ENCODE results near the gene MACROD2.

DNA sequence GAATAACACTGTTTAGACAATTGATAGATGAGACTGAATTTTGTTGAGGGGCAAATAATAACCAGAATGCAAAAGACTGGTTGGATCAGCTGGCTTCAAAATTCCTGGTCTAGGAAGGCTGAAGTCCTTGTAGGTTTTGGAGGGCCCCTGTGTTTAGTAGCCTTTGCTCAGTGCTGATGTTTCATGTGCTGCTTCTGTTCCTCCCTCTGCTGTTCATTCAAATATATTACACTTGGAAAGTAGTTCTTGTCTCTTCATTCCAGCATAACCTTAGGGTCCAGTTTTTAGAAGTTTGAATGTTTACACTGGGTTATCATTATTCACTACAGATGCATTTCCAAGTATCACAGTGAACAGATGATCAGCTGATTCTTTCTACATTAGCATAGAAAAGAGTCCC lies 269.6 kb downstream of the MACROD2 start:
- no peak for TF ChIP-seq ZFP36 (IDR thresholded peaks at IDR 0.05; ENCODE audit: borderline replicate concordance, partially characterized antibody)
- TF ChIP-seq POLR2A (IDR thresholded peaks at IDR 0.05; ENCODE audit: low read length), result no peak
- no peak for TF ChIP-seq JUN (IDR thresholded peaks at IDR 0.05)
- no peak for TF ChIP-seq ZNF302 (CRISPR knock-in tag; IDR thresholded peaks at IDR 0.05)

Data from A549 (cell line).